Neuron (in vitro differentiated cells): ENCODE data around the gene PRSS1.
"Not testable (repeated sequence)": the region's sequence is repeated elsewhere in the genome, so short reads cannot be mapped to it uniquely, and the experiment has no call there.

ENCODE experiments used
- H2AFZ ChIP-seq: one replicate; pipeline ENCODE4 v1.6.1; 2013; ENCODE audit warnings: low read depth, mild to moderate bottlenecking, inconsistent platforms, low read length, moderate library complexity
- H3K27me3 ChIP-seq: one replicate; pipeline ENCODE4 v1.6.1; 2013; ENCODE audit warnings: low read length; ENCODE audit not compliant: insufficient read depth
- H3K36me3 ChIP-seq: one replicate; pipeline ENCODE4 v1.6.1; 2013; ENCODE audit warnings: low read length; ENCODE audit not compliant: insufficient read depth
- H3K4me1 ChIP-seq: one replicate; pipeline ENCODE4 v1.6.1; 2013; ENCODE audit warnings: low read length; ENCODE audit not compliant: insufficient read depth
- H3K4me3 ChIP-seq: 2 replicates; pipeline ENCODE4 v1.5.1; 2013; ENCODE audit warnings: mild to moderate bottlenecking, low read length, moderate library complexity
- H3K9me3 ChIP-seq: one replicate; pipeline ENCODE4 v1.6.1; 2013; ENCODE audit warnings: low read length

The PRSS1 gene

DNA sequence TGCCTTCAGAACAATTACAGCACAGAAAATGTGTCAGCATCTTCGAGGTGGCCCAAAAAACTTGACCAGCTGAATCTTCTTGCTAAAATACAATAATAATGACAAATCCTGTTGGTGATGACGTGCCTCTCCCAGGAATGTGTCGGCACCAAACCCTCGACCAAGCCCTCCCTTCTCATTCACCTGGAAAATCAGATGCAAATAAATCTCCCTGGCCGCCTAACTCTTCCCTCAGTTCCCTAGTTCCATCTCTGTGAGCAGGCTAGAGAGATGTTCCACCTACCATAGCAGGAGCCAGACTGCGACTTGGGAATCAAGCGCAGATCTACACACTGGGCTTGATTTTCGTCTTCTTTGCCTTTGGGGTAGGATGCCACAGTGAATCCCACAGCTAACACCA, 4.1 kb downstream of the PRSS1 start:
- Histone ChIP-seq H3K27me3 (no peaks in the 10 kb centered on the region), H3K36me3 (no peaks in the 10 kb centered on the region), H3K4me3 (no peak overlapping the region), H3K9me3 (no peaks in the 10 kb centered on the region), H3K4me1 (no peaks in the 10 kb centered on the region), H2AFZ (no peak overlapping the region)

DNA sequence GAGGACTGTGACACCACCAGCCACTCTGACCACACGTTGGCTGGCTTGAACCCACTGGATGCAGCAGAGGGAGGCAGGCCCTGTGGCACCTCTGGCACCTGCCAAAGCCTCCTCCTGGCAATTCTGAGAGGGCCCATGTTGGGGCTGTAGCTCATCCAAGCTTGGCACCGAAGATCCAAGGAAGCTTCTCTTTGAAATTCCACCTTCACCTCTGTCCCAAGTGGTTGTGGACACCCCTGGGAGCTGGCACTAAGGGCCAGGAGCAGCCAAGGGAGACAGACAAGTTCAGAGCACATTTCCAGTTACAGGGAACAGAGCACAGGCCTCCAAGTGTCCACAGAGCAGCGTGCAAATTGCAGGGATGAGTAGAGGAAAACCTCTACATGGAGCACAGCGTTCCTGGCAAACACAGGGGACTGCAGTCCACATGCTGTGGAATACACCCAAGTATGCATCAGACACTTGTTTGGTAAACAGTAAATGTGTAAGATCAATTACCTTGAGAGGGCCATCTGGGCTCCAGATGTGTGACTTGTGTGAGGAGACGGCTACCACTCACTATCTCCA, 4.7 kb downstream of the PRSS1 start:
- not testable (repeated sequence) for H2AFZ ChIP-seq, H3K9me3 ChIP-seq, H3K36me3 ChIP-seq, H3K4me3 ChIP-seq, H3K27me3 ChIP-seq, H3K4me1 ChIP-seq

DNA sequence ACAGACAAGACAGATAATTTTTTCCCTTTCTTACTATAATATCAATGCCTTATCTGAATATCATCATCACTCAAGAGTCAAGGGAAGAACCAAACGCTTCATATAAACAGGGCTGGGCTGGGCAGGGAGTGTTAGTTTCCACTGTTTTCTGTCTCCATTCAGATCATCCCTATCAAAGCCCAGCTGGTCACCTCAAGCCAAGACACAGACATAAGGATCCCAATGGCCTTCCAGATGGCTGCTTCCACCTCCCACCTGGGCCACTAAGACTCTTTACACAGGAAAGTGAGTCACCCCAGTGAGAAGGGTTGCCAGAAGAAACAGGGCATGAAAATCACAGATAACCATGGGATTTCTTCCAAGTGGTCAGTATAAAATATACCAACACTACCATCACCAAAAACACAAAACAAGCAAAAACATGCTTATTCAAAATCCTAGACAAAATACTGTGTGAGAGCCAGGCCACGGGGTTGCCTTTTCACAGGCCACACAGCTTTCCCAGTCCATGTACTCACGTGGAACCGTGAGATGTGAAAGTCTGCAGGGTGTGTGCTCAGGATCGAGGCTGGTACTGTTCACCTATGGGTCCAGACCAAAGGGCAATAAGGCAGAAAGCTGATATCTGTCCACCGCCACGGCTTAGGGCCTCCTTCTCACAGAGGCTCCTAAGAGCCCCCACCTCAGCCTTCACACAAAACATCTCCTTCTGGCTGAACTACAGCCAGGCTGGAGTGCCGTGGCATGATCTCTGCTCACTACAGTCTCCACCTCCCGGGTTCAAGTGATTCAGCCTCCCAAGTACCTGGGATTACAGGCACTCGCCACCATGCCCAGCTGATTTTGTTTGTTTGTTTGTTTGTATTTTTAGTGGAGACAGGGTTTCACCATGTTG, 5.7 kb downstream of the PRSS1 start:
- Histone ChIP-seq H3K27me3 (no peaks in the 10 kb centered on the region), H3K9me3 (no peaks in the 10 kb centered on the region), H2AFZ (no peak overlapping the region), H3K4me1 (no peaks in the 10 kb centered on the region), H3K36me3 (no peaks in the 10 kb centered on the region), H3K4me3 (no peak overlapping the region)

DNA sequence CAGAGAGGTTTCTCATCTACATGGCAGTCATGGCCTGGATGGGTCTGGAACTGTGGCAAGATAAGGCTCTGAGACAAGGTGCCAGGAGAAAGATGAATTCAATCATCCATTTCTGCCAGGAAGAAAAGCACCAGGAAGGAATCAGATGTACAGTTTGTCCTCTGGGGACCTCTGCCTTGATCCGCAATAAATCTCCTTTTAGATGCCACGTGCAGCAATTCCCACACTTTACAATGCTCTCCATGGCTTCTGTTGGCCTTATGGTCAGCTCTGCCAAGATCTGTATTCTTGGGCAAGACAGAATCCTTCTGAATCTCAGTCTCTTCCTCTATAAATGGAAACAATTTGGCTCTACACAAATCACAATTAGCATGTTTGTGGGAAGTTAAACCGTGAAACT, 9.0 kb downstream of the PRSS1 start:
- not testable (repeated sequence) for H3K36me3 ChIP-seq, H3K4me3 ChIP-seq

DNA sequence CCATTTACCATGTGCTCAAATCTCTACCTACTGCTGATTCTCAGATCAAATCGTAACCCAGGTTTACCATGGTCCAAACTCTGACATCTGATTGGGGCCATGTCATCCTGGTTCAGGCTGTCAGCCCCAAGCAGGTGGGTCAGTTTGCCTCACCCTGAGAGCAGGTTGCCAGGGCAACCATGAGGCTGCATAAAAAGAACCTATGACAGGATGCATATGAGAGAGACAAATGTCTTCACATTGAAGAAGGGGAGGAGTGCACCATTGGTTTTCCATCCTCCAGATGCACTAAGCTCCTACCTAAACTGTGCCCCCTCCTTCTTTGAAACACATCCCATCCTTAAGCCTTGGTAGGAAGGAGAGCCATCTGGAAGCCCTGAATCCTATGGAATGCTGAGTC, 10.2 kb downstream of the PRSS1 start:
- no peaks in the 10 kb centered on the region for H3K4me1 ChIP-seq
- no peaks in the 10 kb centered on the region for H3K9me3 ChIP-seq
- H3K27me3 ChIP-seq = no peaks in the 10 kb centered on the region
- no peak overlapping the region for H3K4me3 ChIP-seq
- H3K36me3 ChIP-seq = no peaks in the 10 kb centered on the region
- no peak overlapping the region for H2AFZ ChIP-seq

More for the DNA sequence above, 9.0 kb downstream of the PRSS1 start:
- H2AFZ ChIP-seq, H3K9me3 ChIP-seq, H3K4me1 ChIP-seq, H3K27me3 ChIP-seq: not testable (repeated sequence)

DNA sequence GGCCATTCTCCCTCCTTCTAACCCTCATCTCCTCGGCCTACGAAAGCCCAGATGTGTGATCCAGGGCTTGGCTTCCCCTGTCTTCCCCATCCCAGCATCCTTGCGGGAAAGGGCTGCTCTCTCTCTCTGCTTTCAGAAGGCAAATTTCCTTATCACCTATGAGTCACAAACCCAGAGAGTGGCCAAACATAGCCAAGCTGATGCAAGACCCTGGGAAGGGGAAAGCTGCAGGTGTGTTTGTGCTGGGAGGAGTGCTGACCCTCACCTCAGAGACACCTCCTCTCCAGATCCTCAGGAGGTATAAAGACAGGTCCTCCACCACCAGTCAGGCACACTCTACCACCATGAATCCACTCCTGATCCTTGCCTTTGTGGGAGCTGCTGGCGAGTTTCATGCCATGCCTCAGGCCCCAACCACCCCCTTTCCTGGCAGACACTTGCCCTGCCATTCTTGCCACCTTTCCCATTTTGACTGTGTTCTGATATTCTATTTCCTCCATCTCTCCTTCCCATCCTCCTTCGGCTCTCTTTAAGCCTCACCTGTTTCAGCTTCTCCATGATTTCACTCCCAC, 10.9 kb downstream of the PRSS1 start:
- H2AFZ ChIP-seq = no peak overlapping the region
- H3K27me3 ChIP-seq = no peaks in the 10 kb centered on the region
- no peaks in the 10 kb centered on the region for H3K4me1 ChIP-seq
- no peaks in the 10 kb centered on the region for H3K36me3 ChIP-seq
- no peaks in the 10 kb centered on the region for H3K9me3 ChIP-seq
- no peak overlapping the region for H3K4me3 ChIP-seq

DNA sequence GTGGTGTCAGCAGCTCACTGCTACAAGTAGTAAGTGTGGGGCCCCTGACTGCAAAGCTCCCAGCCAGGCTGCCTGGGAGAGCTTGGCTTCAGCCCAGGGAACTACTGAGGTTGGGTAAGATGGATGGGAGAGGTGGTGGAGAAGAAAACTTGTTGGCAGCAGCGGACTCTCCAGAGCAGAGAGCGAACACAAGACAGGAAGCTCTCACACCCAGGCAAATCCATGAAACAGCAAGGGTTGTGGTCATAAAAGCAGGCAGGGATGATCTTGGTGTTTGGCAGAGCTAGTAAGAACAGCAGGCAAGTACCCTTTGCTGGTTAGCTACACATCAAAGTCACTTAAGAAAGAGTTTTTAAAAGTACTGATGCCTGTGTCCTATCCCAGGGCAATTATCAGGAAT, 12.3 kb downstream of the PRSS1 start:
- H3K4me1 ChIP-seq, H3K36me3 ChIP-seq, H2AFZ ChIP-seq: not testable (repeated sequence)

DNA sequence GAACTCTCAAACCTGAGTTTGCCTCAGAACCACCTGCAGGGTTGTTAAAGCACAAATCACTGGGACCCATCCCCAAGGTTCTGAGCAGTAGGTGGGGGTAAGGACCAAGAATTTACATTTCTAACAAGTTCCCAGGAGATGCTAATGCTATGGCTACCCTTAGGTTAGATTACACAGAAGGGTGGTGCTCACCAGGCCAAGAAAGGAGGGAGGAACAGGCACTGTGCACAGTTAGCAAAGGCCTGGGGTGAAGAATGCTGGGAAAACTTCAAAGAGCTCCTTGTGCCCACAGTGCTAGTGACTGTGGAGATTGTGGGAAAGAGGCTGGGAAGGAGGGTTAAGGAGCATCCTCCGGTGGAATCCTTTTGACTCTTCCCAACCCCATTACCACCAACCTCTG, 12.8 kb downstream of the PRSS1 start:
- H3K27me3 ChIP-seq = no peaks in the 10 kb centered on the region
- H3K36me3 ChIP-seq = no peaks in the 10 kb centered on the region
- H3K4me3 ChIP-seq = no peak overlapping the region
- H3K9me3 ChIP-seq = no peaks in the 10 kb centered on the region
- no peak overlapping the region for H2AFZ ChIP-seq
- no peaks in the 10 kb centered on the region for H3K4me1 ChIP-seq

More for the DNA sequence above, 12.3 kb downstream of the PRSS1 start:
- H3K9me3 ChIP-seq, H3K4me3 ChIP-seq, H3K27me3 ChIP-seq: not testable (repeated sequence)

DNA sequence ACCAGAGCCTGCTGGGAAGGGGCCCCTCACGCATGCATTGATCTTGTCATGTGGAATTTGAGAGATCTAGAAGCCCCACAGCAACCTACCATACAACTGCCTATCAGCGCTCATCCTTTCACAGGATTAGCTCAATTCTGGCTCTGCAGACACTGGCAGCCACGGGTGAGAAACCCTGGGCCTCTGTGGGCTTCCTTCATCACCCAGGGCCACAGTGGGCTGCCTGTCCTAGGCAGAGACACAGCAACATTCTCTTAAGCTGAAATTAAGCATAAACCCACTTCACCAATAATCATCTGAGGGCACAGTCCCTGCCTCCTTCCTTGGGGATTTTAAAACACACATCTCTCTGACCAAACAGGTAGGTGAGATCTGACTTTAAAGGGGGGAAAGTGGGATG, 18.2 kb downstream of the PRSS1 start:
- Histone ChIP-seq H3K4me1 (no peaks in the 10 kb centered on the region), H3K36me3 (no peaks in the 10 kb centered on the region), H3K9me3 (no peaks in the 10 kb centered on the region), H2AFZ (no peak overlapping the region), H3K27me3 (no peaks in the 10 kb centered on the region), H3K4me3 (no peak overlapping the region)

DNA sequence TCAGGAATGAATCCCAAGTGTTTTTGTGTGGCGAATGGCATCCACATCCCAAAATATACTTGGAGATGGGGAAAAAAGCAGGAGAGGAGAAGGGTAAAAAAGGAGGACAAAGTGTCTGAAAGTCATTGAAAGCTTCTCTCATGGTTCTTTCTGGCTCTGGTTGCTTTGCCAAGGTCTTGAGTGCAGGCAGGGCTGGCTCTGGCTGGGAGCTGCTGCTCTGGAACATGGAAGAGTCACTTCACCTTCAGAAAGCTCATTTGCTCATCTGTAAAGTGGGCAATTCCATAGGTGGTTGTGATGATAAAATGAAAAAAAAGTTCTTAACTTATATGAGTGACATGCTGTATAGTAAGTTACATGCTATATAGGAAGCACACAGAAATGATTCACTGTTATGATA, 18.6 kb downstream of the PRSS1 start:
- H2AFZ ChIP-seq = no peak overlapping the region
- no peaks in the 10 kb centered on the region for H3K27me3 ChIP-seq
- no peak overlapping the region for H3K4me3 ChIP-seq
- H3K9me3 ChIP-seq = no peaks in the 10 kb centered on the region
- no peaks in the 10 kb centered on the region for H3K4me1 ChIP-seq
- no peaks in the 10 kb centered on the region for H3K36me3 ChIP-seq

DNA sequence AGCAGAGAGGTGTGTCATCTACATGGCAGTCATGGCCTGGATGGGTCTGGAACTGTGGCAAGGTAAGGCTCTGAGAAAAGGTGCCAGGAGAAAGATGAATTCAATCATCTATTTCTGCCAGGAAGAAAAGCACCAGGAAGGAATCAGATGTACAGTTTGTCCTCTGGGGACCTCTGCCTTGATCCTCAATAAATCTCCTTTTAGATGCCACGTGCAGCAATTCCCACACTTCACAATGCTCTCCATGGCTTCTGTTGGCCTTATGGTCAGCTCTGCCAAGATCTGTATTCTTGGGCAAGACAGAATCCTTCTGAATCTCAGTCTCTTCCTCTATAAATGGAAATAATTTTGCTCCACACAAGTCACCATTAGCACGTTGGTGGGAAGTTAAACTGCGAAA, 19.6 kb downstream of the PRSS1 start:
- H2AFZ ChIP-seq, H3K27me3 ChIP-seq, H3K9me3 ChIP-seq, H3K4me3 ChIP-seq, H3K4me1 ChIP-seq, H3K36me3 ChIP-seq: not testable (repeated sequence)

DNA sequence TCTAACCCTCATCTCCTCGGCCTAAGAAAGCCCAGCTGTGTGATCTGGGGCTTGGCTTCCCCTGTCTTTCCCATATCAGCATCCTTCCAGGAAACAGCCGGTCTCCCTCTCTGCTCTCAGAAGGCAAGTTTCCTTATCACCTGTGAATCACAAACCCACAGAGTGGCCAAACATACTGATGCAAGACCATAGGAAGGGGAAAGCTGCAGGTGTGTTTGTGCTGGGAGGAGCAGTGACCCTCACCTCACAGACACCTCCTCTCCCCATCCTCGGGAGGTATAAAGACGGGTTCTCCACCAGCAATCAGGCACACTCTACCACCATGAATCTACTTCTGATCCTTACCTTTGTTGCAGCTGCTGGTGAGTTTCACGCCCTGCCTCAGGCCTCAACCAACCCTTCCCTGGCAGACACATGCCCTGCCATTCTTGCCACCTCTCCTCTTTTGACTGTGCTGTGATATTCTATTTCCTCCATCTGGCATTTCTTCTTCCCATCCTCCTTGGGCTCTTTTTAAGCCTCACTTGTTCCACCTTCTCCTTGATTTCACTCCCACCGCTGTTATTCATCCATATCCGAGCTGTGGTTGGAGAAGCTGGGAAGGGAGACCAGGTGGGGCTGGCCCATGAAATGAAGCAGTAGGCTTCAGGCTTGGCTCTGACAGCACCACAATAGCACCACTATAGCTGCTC, 21.5 kb downstream of the PRSS1 start, which contains the start of gene PRSS2:
PRSS2 (plus strand) TSS at position 310 of the 692 bp plus-strand sequence; CDS start at position 323, 13 bp downstream.
- no peaks in the 10 kb centered on the region for H3K36me3 ChIP-seq
- H3K27me3 ChIP-seq = no peaks in the 10 kb centered on the region
- no peak within 1 kb of the TSS for H3K4me3 ChIP-seq
- no peaks in the 10 kb centered on the region for H3K4me1 ChIP-seq
- no peak within 1 kb of the TSS for H2AFZ ChIP-seq
- no peaks in the 10 kb centered on the region for H3K9me3 ChIP-seq

DNA sequence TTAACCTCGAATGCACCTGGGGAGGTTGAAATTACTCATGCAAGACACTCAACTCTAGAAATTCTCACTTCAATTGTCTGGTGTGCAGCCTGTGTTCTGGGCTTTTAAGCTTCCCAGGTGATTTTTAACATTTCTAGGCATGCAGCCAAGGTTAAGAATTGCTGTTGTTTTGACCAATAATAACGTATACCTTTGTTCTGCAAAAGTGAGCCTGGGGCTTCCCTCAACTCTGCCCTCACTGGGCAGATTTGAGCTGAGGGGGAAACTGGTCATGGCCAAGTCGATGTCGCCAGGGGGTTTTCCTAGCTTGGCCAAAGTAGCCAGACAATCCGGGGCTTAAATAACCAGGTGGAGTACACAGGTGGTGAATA, 22.1 kb downstream of the PRSS1 start:
- Histone ChIP-seq H3K9me3 (no peaks in the 10 kb centered on the region), H3K4me1 (no peaks in the 10 kb centered on the region), H2AFZ (no peak overlapping the region), H3K4me3 (no peak overlapping the region), H3K36me3 (no peaks in the 10 kb centered on the region), H3K27me3 (no peaks in the 10 kb centered on the region)
